GM10248 (cell line): ENCODE results near the gene DDI2.

ENCODE experiments used
- CTCF ChIA-PET: fragments of 300-600 bp; sonication (Branson Sonifier 250); formaldehyde crosslinking; extraction: SDS; loops from one replicate; lab custom pipeline; 2021; ENCODE audit warnings: antibody characterized with exemption; lab: Yijun Ruan, JAX
- POLR2A ChIA-PET: fragments of 350-650 bp; sonication (Branson Sonifier 250); formaldehyde crosslinking; extraction: SDS; loops from one replicate; lab custom pipeline; 2020; ENCODE audit warnings: antibody characterized with exemption; lab: Yijun Ruan, JAX
- DNase-seq: peaks from one replicate; pipeline ENCODE4 v3.0.0; 2012; ENCODE audit errors: extremely low spot score
- CTCF ChIP-seq: IDR thresholded peaks from 2 replicates; pipeline ENCODE4 v1.5.1; 2012; ENCODE audit warnings: mild to moderate bottlenecking, low read depth; ENCODE audit errors: extremely low read depth, missing control alignments, control extremely low read depth

The DDI2 gene

DNA sequence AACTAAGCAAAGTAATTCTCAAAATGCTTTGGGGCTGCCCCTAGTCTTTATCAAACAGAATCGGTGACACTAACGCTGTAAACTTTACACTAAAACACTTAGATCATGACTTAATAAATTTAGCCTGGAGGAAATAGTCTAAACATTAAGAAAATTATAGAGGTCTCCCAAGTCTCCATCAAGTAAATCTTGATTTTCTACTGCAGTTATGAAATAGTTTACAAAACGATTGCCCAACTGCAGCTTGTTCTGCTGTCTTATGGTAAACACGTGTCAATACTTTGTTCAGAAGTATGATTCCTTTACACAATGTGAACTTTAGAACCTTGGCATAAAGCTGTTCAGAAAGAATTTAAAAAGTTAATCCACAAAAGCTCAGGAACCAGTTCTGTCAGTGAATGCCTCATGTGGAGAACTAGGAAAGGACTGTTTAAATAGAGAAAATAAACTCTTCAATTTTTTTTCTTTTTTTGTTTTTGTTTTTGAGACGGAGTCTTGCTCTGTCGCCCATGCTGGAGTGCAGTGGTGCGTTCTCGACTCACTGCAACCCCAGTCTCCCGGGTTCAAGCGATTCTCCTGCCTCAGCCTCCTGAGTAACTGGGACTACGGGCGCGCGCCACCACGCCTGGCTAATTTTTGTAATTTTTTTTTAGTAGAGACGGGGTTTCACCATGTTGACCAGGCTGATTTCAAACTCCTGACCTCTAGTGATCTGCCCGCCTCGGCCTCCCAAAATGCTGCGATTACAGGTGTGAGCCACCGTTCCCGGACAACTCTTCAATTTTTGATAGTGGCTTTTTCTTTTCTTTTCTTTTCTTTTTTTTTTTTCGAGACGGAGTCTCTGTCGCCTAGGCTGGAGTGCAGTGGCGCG is 1.6 kb downstream of the DDI2 start:
- no peak for TF ChIP-seq CTCF
- POLR2A ChIA-PET, result interaction anchor here (1.1 kb wide), 1 partner anchor 15 kb away, joined by 3 read pairs; no protein-coding TSS in a partner anchor
- CTCF ChIA-PET, result interaction anchor here (1.0 to 1.6 kb wide), 5 partner anchors 8 to 48 kb away, joined by 3 to 6 read pairs (median 4); no protein-coding TSS in a partner anchor
- no peak for DNase-seq

DNA sequence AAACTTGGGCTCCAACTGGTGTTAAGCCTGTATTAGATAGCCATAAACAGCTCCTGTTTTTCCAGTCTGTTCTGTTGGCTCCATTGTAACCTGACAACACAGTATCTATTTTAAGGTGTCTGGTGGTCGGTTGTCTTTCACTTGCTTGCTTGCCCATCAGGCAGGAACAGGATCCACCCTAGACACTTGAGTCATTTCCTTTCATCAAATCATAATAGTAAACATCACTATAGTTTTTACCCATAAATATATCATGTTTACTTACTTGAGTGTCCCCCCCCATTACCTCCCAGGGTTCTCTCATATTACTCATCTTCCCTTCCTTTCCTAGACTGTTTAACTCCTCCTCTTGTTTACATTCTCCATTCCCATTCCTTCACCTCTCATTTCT is 2.9 kb downstream of the DDI2 start:
- TF ChIP-seq CTCF, result no peak
- POLR2A ChIA-PET, result no interaction called here
- CTCF ChIA-PET, result interaction anchor here (1.3 kb wide), 1 partner anchor 14 kb away, joined by 3 read pairs; no protein-coding TSS in a partner anchor
- no peak for DNase-seq

GRCh38 chr1:15620902-15621682 is 3.8 kb downstream of the DDI2 start:
- TF ChIP-seq CTCF, result no peak
- ChIA-PET CTCF (interaction anchor here (1.3 kb wide), 1 partner anchor 13 kb away, joined by 3 read pairs; no protein-coding TSS in a partner anchor), POLR2A (no interaction called here)
- DNase-seq, result no peak

DNA sequence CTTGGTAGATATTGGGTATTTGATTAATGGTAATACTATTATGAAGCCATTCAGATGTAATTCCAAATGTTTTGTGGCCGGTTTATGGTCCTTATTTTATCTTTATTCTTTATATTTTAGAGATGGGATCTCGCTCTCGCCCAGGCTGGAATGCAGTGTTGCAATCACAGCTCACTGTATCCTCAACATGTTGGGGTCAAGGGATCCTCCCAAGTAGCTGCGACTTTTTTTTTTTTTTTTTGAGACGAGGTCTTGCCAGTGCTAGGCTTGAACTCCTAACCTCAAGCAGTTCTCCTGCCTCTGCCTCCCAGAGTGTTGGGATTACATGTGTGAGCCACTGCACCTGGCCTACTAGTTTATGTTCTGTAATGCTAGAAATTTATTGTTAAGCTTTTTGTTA is 4.7 kb downstream of the DDI2 start:
- no peak for DNase-seq
- ChIA-PET CTCF (interaction anchor here (0.6 kb wide), 1 partner anchor 181 kb away, joined by 3 read pairs; no protein-coding TSS in a partner anchor), POLR2A (interaction anchor here (0.7 kb wide), 1 partner anchor 20 kb away, joined by 4 read pairs; no protein-coding TSS in a partner anchor)
- TF ChIP-seq CTCF, result no peak

GRCh38 chr1:15622712-15623373 is 5.6 kb downstream of the DDI2 start:
- TF ChIP-seq CTCF, result no peak
- no peak for DNase-seq
- ChIA-PET POLR2A (interaction anchor here (0.7 kb wide), 1 partner anchor 21 kb away, joined by 4 read pairs; no protein-coding TSS in a partner anchor), CTCF (interaction anchor here (1.4 kb wide), 1 partner anchor 11 kb away, joined by 4 read pairs; no protein-coding TSS in a partner anchor)
